NB4 (cell line): ENCODE results near the gene MGST3.

Source experiments
- POLR2A ChIP-seq: IDR thresholded peaks from 2 replicates; pipeline ENCODE4 v1.6.1; 2011; ENCODE audit warnings: mild to moderate bottlenecking; ENCODE audit not compliant: insufficient read length; ENCODE audit errors: extremely low read depth
- TF ChIP-seq, protein P1 (sequence below): IDR thresholded peaks from one replicate; pipeline ENCODE4 v1.5.1; 2012; ENCODE audit warnings: low read depth, low read length
- TF ChIP-seq, protein P2 (sequence below): IDR thresholded peaks from 2 replicates; pipeline ENCODE4 v1.6.1; 2011; ENCODE audit warnings: low read depth, low read length

DNA sequence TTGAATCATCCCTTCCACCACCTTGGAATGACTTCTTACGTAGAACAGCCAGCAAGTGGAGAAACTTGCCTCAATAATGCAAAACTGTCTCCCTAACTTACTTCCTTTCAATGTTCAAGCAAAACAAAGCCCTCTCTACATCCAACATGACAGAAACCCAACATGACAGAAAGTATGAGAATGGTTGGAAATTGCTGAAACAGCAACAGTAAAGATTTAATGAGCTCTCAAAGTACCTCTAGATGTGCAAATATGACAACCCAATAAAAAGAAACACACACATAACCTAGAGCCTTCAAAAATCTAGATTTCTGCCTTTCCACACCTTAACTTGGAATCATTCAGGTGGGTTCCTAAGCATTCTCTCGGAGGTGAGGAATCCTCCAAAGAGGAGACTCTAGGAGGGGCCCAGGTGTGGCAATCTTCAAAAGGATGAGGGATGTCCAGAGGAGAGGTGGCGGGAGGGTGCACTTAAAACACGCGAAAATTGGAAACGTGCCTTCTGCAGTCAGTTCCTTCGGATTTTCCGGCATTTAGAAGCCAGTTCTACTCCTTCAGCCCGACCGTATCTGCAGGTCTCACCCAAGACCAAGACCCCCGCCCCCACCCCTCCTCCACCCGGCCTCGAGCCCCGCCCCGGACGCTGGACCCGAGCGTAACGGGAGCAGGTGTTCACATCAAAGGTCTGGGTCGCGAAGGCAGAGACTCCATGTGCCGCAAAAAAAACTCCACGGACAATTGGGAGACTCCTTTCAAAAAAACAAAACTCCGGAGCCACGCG is 996 bp upstream of the MGST3 start:
- TF ChIP-seq, protein P1, sequence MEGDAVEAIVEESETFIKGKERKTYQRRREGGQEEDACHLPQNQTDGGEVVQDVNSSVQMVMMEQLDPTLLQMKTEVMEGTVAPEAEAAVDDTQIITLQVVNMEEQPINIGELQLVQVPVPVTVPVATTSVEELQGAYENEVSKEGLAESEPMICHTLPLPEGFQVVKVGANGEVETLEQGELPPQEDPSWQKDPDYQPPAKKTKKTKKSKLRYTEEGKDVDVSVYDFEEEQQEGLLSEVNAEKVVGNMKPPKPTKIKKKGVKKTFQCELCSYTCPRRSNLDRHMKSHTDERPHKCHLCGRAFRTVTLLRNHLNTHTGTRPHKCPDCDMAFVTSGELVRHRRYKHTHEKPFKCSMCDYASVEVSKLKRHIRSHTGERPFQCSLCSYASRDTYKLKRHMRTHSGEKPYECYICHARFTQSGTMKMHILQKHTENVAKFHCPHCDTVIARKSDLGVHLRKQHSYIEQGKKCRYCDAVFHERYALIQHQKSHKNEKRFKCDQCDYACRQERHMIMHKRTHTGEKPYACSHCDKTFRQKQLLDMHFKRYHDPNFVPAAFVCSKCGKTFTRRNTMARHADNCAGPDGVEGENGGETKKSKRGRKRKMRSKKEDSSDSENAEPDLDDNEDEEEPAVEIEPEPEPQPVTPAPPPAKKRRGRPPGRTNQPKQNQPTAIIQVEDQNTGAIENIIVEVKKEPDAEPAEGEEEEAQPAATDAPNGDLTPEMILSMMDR, result no peak
- no peak for TF ChIP-seq POLR2A
- TF ChIP-seq, protein P2, sequence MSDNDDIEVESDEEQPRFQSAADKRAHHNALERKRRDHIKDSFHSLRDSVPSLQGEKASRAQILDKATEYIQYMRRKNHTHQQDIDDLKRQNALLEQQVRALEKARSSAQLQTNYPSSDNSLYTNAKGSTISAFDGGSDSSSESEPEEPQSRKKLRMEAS, result no peak
